ENCODE results near the gene ELL. TPM values are rescaled to one million over a fixed set of nuclear protein-coding genes. Genes with fewer than 3 reads are reported as not detected.
A peak's percentile ranks its signal among the peaks of the same experiment; 100 is the strongest.

ELL gene
- total and polyA plus RNA-seq, 9 of the 15 experiments (the other 6 are each of a cell fraction or from before 2014, with no cell fraction given): 0.24 to 22.5 (median 4.1) TPM

DNA sequence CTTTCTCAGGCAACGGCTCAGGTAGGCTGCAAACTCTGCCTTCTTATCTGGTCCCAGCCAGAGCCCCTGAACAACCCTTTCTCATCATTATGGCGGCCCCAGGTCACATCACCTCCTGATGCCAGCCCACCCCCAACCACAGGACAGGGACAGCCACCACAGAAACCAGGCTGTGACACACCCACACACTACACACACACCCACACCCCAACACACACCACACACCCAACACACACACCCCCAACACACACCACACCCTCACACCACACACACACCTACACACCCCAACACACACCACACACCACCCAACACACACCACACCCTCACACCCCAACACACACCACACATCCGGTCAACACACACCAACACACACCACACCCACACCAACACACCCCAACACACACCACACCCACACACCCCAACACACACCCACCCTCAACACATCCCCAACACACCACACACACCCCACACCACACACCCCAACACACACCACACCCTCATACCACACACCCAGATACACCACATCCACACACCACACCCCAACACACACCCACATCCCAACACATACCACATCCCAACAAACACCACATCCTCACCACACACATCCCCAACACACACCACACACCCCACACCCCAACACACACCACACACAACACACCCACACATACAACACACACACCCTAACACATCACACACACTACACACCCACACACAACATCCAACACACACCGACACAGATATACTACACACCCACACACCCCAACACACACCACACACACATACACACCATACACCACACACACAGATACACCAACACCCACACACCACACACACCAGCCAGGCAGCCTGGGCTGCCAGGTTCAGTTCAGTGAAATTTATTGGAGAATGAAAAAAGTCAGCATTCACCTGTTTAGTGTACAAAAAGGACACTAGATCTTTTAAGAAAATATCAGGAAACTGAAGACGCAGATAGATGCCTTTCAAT is 79.8 kb downstream of the ELL start (continued):
- TF ChIP-seq POLR2AphosphoS5 (IDR thresholded peaks at IDR 0.05; ENCODE audit: control insufficient read depth, insufficient read depth, low read depth, low read length) (peak; percentile 50; the same call in 1 of the 2 replicates), GTF2E2 (tag; IDR thresholded peaks at IDR 0.05) (no peak), HDAC1 (IDR thresholded peaks at IDR 0.05) (peak in 1 of 2 experiments; percentile 74; a peak in 2 of 4 replicates), KDM1A (IDR thresholded peaks at IDR 0.05) (peak in 1 of 2 experiments; percentile 74; a peak in 3 of 4 replicates), SMARCA5 (IDR thresholded peaks at IDR 0.05) (0 out of 2 replicates have a peak, but pooled peaks have one; percentile 39), ZEB2 (IDR thresholded peaks at IDR 0.05) (peak; percentile 81), EGR1 (conservative IDR thresholded peaks at IDR 0.05) (peak; percentile 93), POLR2B (IDR thresholded peaks at IDR 0.05; ENCODE audit: low read depth, partially characterized antibody) (peak; percentile 37), MAZ (CRISPR knock-in tag; conservative IDR thresholded peaks at IDR 0.05 in 1 of 2, IDR thresholded peaks at IDR 0.05 in 1 of 2) (no peak), CTBP1 (IDR thresholded peaks at IDR 0.05; ENCODE audit: borderline replicate concordance) (peak; percentile 62; the same call in 1 of the 2 replicates), ZNF3 (CRISPR knock-in tag; IDR thresholded peaks at IDR 0.05) (no peak), NFIC (IDR thresholded peaks at IDR 0.05) (0 out of 2 replicates have a peak, but pooled peaks have one; percentile 6), TCF3 (CRISPR knock-in tag; IDR thresholded peaks at IDR 0.05) (peak; percentile 71), ARID1B (IDR thresholded peaks at IDR 0.05) (peak; percentile 73), STAT5A (IDR thresholded peaks at IDR 0.05; ENCODE audit: borderline replicate concordance, low read length) (peak; percentile 55; the same call in 1 of the 2 replicates), CBX3 (IDR thresholded peaks at IDR 0.05; ENCODE audit: borderline replicate concordance in 1 of 2, low read length in 2 of 2) (peak in 1 of 2 experiments; percentile 86; a peak in 1 of 3 replicates), MTA2 (IDR thresholded peaks at IDR 0.05; ENCODE audit: low read depth) (peak; percentile 34; the same call in 1 of the 2 replicates), RBM22 (IDR thresholded peaks at IDR 0.05; ENCODE audit: low read depth, low read length, poor library complexity, severe bottlenecking) (peak; percentile 50), SMARCA4 (IDR thresholded peaks at IDR 0.05) (peak; percentile 55), TEAD4 (IDR thresholded peaks at IDR 0.05; ENCODE audit: low read length) (peak; percentile 61; the same call in 1 of the 2 replicates), TEAD4 (CRISPR knock-in tag; IDR thresholded peaks at IDR 0.05; ENCODE audit: borderline replicate concordance) (no peak)
- TF ChIP-seq, protein P1, sequence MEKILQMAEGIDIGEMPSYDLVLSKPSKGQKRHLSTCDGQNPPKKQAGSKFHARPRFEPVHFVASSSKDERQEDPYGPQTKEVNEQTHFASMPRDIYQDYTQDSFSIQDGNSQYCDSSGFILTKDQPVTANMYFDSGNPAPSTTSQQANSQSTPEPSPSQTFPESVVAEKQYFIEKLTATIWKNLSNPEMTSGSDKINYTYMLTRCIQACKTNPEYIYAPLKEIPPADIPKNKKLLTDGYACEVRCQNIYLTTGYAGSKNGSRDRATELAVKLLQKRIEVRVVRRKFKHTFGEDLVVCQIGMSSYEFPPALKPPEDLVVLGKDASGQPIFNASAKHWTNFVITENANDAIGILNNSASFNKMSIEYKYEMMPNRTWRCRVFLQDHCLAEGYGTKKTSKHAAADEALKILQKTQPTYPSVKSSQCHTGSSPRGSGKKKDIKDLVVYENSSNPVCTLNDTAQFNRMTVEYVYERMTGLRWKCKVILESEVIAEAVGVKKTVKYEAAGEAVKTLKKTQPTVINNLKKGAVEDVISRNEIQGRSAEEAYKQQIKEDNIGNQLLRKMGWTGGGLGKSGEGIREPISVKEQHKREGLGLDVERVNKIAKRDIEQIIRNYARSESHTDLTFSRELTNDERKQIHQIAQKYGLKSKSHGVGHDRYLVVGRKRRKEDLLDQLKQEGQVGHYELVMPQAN (IDR thresholded peaks at IDR 0.05; ENCODE audit: borderline replicate concordance): peak; percentile 58; the same call in 1 of the 2 replicates
- TF ChIP-seq, protein P2, sequence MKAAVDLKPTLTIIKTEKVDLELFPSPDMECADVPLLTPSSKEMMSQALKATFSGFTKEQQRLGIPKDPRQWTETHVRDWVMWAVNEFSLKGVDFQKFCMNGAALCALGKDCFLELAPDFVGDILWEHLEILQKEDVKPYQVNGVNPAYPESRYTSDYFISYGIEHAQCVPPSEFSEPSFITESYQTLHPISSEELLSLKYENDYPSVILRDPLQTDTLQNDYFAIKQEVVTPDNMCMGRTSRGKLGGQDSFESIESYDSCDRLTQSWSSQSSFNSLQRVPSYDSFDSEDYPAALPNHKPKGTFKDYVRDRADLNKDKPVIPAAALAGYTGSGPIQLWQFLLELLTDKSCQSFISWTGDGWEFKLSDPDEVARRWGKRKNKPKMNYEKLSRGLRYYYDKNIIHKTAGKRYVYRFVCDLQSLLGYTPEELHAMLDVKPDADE (conservative IDR thresholded peaks at IDR 0.05; ENCODE audit: control insufficient read depth, low read depth, low read length): no peak
- TF ChIP-seq, protein P3, sequence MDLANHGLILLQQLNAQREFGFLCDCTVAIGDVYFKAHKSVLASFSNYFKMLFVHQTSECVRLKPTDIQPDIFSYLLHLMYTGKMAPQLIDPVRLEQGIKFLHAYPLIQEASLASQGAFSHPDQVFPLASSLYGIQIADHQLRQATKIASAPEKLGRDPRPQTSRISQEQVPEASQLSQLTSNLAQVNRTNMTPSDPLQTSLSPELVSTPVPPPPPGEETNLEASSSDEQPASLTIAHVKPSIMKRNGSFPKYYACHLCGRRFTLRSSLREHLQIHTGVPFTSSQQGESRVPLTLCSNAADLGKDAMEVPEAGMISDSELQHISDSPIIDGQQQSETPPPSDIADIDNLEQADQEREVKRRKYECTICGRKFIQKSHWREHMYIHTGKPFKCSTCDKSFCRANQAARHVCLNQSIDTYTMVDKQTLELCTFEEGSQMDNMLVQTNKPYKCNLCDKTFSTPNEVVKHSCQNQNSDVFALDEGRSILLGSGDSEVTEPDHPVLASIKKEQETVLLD (IDR thresholded peaks at IDR 0.05): peak; percentile 60; the same call in 1 of the 2 replicates
